ENCODE measurements around the gene RFC4. TPM values are rescaled to one million over a fixed set of nuclear protein-coding genes. Genes with fewer than 3 reads are reported as not detected.

RFC4 gene
- total and polyA plus RNA-seq, 9 of the 15 experiments (the other 6 are each of a cell fraction or from before 2014, with no cell fraction given) = 105 to 227 (median 180) TPM

GRCh38 chr3:186743666-186744065, 62.6 kb downstream of the RFC4 start:
- FAIRE-seq (no peak), ATAC-seq (no peak), DNase-seq (ENCODE audit: extremely low read depth in 1 of 4, low spot score in 3 of 4) (no peak)
- H3K9me3 ChIP-seq (replicated peaks; ENCODE audit: control insufficient read depth, insufficient read depth, low read depth, low read length) = no peaks in the 10 kb centered on the region
- no peaks in the 10 kb centered on the region for H3K36me3 ChIP-seq (ENCODE audit: control insufficient read depth, insufficient read depth, low read length)
- POLR2A ChIA-PET = interaction anchor here (1.0 kb wide), 1 partner anchor 27 kb away, joined by 3 read pairs; no protein-coding TSS in a partner anchor
- TF ChIP-seq HDAC1 (IDR thresholded peaks at IDR 0.05) = no peak
- in situ Hi-C loops (cut with MboI) = no loop called here
- H3K9me1 ChIP-seq (ENCODE audit: control insufficient read depth, insufficient read depth, low read length) = no peaks in the 10 kb centered on the region
- H3K4me3 ChIP-seq = no peak overlapping the region
- 2% methylated on average over 3 of the region's 3 CpGs for WGBS (ENCODE audit: insufficient coverage, low coverage, missing lambda C conversion rate)
- no peaks in the 10 kb centered on the region for H4K20me1 ChIP-seq (replicated peaks; ENCODE audit: control insufficient read depth, insufficient read depth, low read length)
- H3K4me2 ChIP-seq (ENCODE audit: insufficient read depth, low read length) = no peak overlapping the region
- no peak overlapping the region for H3K9ac ChIP-seq (ENCODE audit: insufficient read depth in 1 of 2, low read depth in 2 of 2, low read length in 2 of 2)
- intact Hi-C loops (cut with micrococcal nuclease) = no loop called here
- no TSS peak for BruUV-seq (replicated peaks)
- no peaks in the 10 kb centered on the region for H3K79me2 ChIP-seq (ENCODE audit: control insufficient read depth, insufficient read depth, low read length)
- H3K27ac ChIP-seq (ENCODE audit: extremely low read depth, low read depth, low read length) = no peak overlapping the region
- peaks cover 15 to 31% of the 10 kb centered on the region in 2 experiments for H3K27me3 ChIP-seq (ENCODE audit: control insufficient read depth in 2 of 2, insufficient read depth in 2 of 2, low read length in 2 of 2)
- peaks cover 3 to 5% of the 10 kb centered on the region in 2 experiments; a peak in 3 of 5 replicates for H3K4me1 ChIP-seq (replicated peaks in 1 of 2; ENCODE audit: control insufficient read depth in 2 of 2, insufficient read depth in 2 of 2, low read length in 2 of 2)
- H2AFZ ChIP-seq (ENCODE audit: low read depth, low read length) = no peak overlapping the region
- CTCF ChIA-PET (ENCODE audit: low intra/inter-chr PET ratio) = no interaction called here

DNA sequence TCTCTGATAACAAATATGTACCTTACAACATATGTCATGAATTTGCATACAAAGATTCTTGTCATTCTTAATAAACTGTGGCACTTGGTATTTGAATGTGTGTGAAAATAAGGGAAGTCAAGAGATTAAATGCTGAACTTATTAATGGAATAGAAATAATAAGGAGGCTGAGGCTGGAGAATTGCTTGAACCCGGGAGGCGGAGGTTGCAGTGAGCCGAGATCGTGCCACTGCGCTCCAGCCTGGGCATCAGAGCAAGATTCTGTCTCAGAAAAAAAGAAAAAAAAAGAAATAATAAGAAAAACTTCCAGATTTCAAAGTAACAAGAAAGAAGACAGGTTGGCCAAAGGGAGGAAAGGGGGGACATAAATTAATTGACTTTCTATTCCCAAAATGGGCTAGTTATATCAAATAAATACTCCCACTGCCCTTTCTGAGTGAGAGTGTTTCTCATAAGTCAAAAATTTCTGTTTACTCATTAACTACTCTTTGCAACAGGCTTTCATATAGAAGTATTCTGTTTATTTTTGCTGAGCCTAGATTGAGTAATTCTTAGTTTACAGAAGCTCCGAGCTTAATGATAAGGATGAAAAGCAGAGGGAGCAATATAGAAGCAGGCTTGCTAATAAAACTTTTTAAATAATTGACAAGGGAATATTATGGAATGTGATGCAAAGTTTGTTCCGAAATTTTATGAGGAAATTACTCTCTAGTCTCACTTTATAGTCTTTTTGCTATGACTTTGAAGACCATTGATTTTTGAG, 63.5 kb downstream of the RFC4 start:
- Histone ChIP-seq H3K4me1 (replicated peaks in 1 of 2; ENCODE audit: control insufficient read depth in 2 of 2, insufficient read depth in 2 of 2, low read length in 2 of 2) (peaks cover 3 to 5% of the 10 kb centered on the region in 2 experiments; a peak in 3 of 5 replicates), H2AFZ (ENCODE audit: low read depth, low read length) (no peak overlapping the region), H3K4me3 (no peak overlapping the region), H3K27ac (ENCODE audit: extremely low read depth, low read depth, low read length) (no peak overlapping the region), H3K79me2 (ENCODE audit: control insufficient read depth, insufficient read depth, low read length) (no peaks in the 10 kb centered on the region), H3K9me1 (ENCODE audit: control insufficient read depth, insufficient read depth, low read length) (no peaks in the 10 kb centered on the region), H3K36me3 (ENCODE audit: control insufficient read depth, insufficient read depth, low read length) (no peaks in the 10 kb centered on the region), H3K27me3 (ENCODE audit: control insufficient read depth in 2 of 2, insufficient read depth in 2 of 2, low read length in 2 of 2) (peaks cover 16 to 31% of the 10 kb centered on the region in 2 experiments), H4K20me1 (replicated peaks; ENCODE audit: control insufficient read depth, insufficient read depth, low read length) (no peaks in the 10 kb centered on the region), H3K4me2 (ENCODE audit: insufficient read depth, low read length) (no peak overlapping the region), H3K9ac (ENCODE audit: insufficient read depth in 1 of 2, low read depth in 2 of 2, low read length in 2 of 2) (no peak overlapping the region), H3K9me3 (replicated peaks; ENCODE audit: control insufficient read depth, insufficient read depth, low read depth, low read length) (no peaks in the 10 kb centered on the region)
- intact Hi-C loops (cut with micrococcal nuclease) (no loop called here), in situ Hi-C loops (cut with MboI) (no loop called here)
- ATAC-seq = no peak
- ChIA-PET POLR2A (no interaction called here), CTCF (ENCODE audit: low intra/inter-chr PET ratio) (no interaction called here)
- 13% methylated on average over 7 of the region's 7 CpGs for WGBS (ENCODE audit: insufficient coverage, low coverage, missing lambda C conversion rate)
- TF ChIP-seq CCNT2 (IDR thresholded peaks at IDR 0.05; ENCODE audit: borderline replicate concordance, extremely low read depth, insufficient read length, low read depth, low read length) (no peak), NFXL1 (CRISPR knock-in tag; IDR thresholded peaks at IDR 0.05) (no peak), POLR2AphosphoS2 (IDR thresholded peaks at IDR 0.05; ENCODE audit: low read length) (no peak), SMARCA4 (IDR thresholded peaks at IDR 0.05) (no peak), ETS2 (tag; IDR thresholded peaks at IDR 0.05; ENCODE audit: borderline replicate concordance, poor library complexity, severe bottlenecking) (no peak), ZBTB7A (IDR thresholded peaks at IDR 0.05; ENCODE audit: borderline replicate concordance, control insufficient read depth, low read depth, low read length) (no peak), SETDB1 (IDR thresholded peaks at IDR 0.05; ENCODE audit: low read length) (no peak), UBTF (IDR thresholded peaks at IDR 0.05; ENCODE audit: borderline replicate concordance in 1 of 2, low read depth in 2 of 2, low read length in 2 of 2) (no peak), TGIF2 (CRISPR knock-in tag; IDR thresholded peaks at IDR 0.05) (no peak), MBD2 (IDR thresholded peaks at IDR 0.05; ENCODE audit: borderline replicate concordance, low read depth) (no peak)
- TF ChIP-seq, protein P1, sequence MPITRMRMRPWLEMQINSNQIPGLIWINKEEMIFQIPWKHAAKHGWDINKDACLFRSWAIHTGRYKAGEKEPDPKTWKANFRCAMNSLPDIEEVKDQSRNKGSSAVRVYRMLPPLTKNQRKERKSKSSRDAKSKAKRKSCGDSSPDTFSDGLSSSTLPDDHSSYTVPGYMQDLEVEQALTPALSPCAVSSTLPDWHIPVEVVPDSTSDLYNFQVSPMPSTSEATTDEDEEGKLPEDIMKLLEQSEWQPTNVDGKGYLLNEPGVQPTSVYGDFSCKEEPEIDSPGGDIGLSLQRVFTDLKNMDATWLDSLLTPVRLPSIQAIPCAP (CRISPR knock-in tag; IDR thresholded peaks at IDR 0.05; ENCODE audit: borderline replicate concordance) = no peak
- FAIRE-seq = no peak
- DNase-seq (ENCODE audit: extremely low read depth in 1 of 4, low spot score in 3 of 4) = no peak
- no TSS peak for BruUV-seq (replicated peaks)

All from K562 (cell line).